GM21576 (cell line): ENCODE data around the gene PRAMEF1.
"Not testable (repeated sequence)": the region's sequence is repeated elsewhere in the genome, so short reads cannot be mapped to it uniquely, and the experiment has no call there.

ENCODE experiments used
- ATAC-seq: cut with Tn5 transposase; IDR thresholded peaks from one replicate; pipeline ENCODE4 v1.9.1; 2021; ENCODE audit warnings: mild to moderate bottlenecking, moderate library complexity; ENCODE audit not compliant: unreplicated experiment

PRAMEF1 gene, protein sequence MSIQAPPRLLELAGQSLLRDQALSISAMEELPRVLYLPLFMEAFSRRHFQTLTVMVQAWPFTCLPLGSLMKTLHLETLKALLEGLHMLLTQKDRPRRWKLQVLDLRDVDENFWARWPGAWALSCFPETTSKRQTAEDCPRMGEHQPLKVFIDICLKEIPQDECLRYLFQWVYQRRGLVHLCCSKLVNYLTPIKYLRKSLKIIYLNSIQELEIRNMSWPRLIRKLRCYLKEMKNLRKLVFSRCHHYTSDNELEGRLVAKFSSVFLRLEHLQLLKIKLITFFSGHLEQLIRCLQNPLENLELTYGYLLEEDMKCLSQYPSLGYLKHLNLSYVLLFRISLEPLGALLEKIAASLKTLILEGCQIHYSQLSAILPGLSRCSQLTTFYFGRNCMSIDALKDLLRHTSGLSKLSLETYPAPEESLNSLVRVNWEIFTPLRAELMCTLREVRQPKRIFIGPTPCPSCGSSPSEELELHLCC

GRCh38 chr1:12791097-12791496 is at the start of gene PRAMEF1:
Gene PRAMEF1, plus strand, starts transcription at chr1:12791397. Its CDS starts 1,831 bp downstream, at chr1:12793228.
- not testable (repeated sequence) for ATAC-seq

DNA sequence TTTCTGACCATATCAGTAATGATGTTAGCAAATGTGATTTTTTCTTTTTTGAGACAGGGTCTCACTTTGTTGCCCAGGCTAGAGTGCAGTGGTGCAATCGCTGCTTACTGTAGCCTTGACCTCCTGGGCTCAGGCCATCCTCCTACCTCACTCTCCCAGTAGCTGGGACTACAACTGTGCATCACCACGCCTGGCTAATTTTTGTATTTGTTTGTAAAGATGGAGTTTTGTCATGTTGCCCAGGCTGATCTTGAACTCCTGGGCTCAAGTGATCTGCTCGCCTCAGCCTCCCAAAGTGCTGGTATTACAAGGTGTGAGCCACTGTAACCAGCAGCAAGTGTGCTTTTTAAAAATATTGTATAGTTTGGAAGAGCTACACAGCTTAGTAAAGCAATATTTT is 49.3 kb upstream of the PRAMEF1 start:
- no peak for ATAC-seq

DNA sequence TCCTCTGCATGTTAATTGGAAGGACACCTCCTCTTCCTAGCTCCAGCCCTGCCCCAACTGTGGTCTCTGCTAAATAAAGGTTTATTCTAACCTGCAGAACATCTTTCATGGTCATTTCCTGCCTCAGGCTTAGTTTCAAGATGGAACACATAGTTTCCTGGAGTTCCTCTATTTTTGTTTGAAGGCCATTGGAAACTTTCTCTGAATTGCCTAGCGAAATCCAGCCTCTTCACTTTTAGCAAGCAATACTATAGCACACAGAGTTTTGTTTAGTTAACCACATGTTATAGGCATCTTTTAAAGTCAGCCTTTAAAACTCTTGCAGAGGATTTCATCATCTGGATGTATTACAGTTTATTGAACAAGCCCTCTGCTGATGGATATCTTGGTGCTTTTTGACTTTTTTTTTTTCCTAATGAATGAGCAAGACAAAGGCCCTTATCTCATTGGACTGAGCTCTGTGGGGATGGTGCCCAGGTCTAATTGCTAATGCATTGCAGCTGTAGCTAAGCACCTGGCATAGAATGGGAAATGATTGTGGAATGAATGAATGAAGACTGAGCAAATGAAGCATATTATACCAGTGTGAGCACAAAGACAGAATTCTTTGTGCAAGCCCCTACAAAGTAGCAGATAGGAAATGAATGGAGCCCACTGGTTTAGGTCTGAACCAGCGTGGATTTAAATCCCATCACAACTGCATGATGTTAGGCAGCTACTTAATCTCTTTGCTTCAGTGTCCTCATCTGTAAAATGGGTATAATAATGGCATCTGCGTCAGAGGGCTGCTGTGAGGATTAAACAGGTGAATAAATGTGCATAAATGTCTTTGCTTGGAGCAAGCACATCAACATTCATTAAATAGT is 45.8 kb upstream of the PRAMEF1 start:
- ATAC-seq: no peak

DNA sequence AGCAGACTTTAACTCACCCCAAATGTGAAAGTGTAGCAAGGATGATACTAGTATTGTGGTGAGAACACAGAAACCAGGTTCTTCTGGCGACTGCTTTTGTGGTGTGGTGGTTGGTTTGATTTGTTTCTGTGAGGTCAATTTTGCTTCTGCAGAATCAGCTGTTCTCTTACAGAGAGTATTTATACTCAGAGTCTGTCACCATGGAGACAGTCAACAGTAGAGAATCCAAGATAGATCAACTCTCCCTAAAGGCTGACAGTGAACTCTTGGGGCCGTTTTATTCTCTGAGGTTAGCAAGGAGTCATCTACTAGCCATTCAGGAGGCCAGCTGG is 45.2 kb upstream of the PRAMEF1 start, which contains the start of gene CFAP107:
Gene CFAP107, plus strand, starts transcription at position 209 of the 332 bp plus-strand sequence. CDS start 231 bp downstream, outside the sequence.
- ATAC-seq: no peak

- no peak for ATAC-seq
Observed at GRCh38 chr1:12748778-12749355, 42.3 kb upstream of the PRAMEF1 start.

GRCh38 chr1:12754738-12755137 is 36.5 kb upstream of the PRAMEF1 start:
- ATAC-seq: no peak

- no peak for ATAC-seq
Observed at GRCh38 chr1:12756273-12756672, 34.9 kb upstream of the PRAMEF1 start.

DNA sequence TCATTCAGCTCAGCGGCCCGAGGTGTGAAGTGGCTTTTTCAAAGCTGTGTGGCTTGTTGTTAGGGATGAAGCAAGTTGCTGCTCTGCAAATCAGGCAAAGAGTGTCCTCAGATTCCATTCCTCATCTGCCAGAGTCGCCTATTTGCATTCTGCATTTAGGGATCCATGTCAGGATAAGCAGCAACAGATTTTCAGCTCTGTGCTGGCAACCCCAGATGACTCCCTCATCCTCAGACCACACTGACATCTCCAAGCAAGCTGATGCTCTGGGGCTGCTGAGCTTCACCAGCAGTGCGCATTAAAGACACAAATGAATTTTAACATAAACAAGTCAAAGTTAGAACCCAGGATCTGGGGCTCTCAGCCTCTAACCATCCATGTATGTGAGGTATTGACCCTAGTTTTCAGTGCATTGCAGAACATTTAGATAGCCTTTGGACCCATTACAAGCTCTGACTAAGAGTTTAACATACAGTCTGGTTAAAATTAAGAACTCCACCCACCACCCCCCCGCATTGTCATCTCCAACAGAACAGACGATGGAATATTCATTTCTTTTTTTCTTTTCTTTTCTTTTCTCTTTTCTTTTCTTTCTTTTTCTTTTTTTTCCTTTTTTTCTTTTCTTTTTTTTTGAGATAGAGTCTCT is 34.3 kb upstream of the PRAMEF1 start:
- no peak for ATAC-seq

DNA sequence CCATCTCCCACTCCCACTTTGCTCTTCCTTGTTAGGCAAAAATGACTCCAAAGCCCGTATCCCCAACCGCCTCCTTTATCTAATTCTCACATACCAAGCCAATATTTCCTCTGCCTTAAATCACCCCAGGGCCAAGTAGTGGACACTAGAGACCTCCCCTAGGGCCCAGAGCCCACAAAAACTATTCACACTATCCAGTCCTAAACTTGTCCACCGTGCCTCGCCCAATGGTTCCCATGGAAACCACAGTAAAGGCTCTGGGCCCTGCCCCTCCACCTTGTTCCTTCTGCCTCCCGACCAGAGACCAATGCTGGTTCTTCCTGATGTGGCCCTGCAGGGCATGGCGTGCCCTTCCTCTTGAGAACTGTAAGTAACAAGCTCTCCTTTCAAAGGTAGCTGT is 33.4 kb upstream of the PRAMEF1 start:
- no peak for ATAC-seq

GRCh38 chr1:12760256-12760795 is 30.9 kb upstream of the PRAMEF1 start:
- no peak for ATAC-seq

- no peak for ATAC-seq
Observed at GRCh38 chr1:12761781-12762180, 29.4 kb upstream of the PRAMEF1 start.

DNA sequence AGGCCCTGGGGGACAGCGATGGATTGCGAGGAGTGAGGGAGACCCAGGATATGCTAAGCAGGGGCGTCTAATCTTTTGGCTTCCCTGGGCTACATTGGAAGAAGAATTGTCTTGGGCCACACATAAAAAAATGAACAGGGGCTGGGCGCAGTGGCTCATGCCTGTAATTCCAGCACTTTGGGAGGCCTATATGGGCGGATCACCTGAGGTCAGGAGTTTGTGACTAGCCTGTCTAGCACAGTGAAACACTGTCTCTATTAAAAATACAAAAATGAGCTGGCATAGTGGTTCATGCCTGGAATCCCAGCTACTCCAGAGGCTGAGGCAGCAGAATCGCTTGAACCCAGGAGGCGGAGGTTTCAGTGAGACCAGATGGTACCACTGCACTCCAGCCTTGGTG is 28.4 kb upstream of the PRAMEF1 start:
- ATAC-seq: no peak

GRCh38 chr1:12763479-12763878 is 27.7 kb upstream of the PRAMEF1 start:
- no peak for ATAC-seq

DNA sequence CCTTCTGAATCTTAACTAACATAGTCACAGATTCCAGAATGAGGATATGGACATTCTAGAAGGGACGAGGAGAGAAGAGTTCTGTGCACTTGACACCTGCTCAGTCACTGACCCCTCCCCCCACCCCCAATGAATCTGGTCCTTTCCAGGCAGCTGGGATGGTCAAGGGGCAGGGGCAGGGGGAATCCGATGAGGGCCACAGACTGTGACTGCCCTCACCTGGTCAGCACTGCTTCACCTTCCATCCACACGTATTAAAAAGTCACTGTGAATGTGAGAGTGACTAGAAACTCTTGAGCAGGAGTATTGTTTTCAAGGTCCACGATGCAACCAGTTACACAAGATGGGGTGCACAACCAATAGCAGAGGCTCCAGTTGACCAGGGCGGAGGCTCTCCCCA is 27.2 kb upstream of the PRAMEF1 start:
- ATAC-seq: no peak

DNA sequence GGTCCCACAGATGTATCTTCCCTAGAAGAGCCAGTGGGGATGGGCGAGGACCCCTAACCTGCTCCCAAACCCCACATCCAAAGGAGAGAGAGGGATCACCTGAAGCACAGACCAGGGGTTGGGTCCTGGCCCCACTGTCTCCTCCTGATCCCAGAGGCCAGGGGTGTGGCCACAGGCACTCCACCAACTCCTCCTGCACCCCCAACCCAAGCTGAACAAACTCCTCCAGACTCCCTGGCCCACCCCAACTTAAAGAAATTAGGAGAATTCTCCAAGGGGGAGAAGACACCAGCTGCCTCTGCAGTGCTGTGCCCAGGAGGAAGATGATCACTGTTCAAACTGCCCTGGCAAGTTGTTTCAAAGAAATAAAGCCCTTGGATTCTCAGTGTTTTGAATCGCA is 22.2 kb upstream of the PRAMEF1 start:
- ATAC-seq: no peak

DNA sequence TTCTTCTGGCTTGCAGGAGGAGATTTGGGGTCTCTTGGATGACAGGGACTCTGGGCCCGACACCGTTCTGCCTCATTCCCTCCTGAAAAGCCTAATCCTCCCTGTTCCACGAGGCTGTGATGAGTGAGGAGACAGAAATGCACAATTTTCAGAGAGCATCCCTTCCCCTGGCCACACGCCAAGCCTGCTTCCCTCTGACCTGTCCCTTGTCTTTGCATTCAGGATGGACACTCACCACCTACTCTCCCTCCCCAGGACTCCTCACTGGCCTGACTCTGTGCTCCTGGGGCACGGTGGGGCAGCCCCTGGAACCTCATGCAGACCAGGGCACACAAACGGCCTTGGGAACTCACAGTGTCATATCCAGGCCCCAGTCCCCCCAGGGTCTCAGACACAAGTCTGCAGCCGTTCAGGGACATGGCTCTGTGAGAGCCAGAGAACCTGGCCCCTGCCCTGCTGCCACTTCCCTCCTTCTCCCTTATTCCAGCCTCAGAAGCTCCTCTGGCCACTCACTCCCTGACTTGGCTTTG is 21.2 kb upstream of the PRAMEF1 start:
- ATAC-seq: no peak

DNA sequence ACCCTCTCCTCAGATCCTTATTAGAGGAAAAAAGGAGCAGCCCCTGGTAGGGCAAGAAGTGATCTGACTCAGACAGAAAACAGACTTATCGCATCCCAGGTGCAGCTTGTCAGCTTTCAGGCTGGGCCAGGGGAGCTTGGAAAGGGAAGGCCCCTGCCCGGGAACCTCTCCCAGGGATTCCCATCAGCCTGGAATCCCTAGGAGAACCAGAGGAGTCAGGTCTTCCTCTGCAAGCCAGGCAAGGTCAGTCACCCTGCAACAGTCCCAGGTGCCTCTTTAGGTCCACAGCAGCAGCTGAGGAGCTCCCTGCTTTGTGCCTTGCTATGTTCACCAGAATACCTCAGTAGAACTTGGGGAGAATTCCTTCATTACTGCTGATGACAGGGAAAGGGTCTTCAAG is 20.6 kb upstream of the PRAMEF1 start:
- ATAC-seq: no peak

- no peak for ATAC-seq
Observed at GRCh38 chr1:12771186-12771585, 20.0 kb upstream of the PRAMEF1 start.

- no peak for ATAC-seq
Observed at GRCh38 chr1:12772520-12772919, 18.7 kb upstream of the PRAMEF1 start.

DNA sequence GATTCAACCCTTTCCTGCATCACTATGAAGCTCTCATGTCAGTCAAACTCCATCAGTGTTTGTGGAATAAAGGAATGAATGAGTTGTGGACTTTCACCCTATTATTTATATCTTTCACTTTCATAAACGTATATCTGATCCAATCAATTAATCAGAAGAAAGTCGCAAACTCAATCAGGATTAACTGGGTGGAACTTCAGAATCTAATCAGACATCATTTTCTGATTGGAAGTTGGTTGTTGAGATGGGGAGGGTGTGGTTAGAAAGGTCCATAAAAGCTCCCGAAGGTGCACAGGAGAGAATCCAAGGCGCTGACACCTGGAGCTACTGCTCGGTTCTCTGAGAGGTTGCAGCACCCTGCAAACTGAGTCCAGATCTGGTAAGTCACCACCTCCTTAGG is 17.8 kb upstream of the PRAMEF1 start, which contains the start of gene PRAMEF12:
Gene PRAMEF12, plus strand, starts transcription at position 301 of the 400 bp plus-strand sequence. CDS start 1,130 bp downstream, outside the sequence.
- no peak for ATAC-seq
